Activated naive CD4-positive, alpha-beta T cell (primary cell): ENCODE measurements around the gene ACTN1.
A peak's percentile ranks its signal among the peaks of the same experiment; 100 is the strongest.

ENCODE experiments used
- DNase-seq, 4 experiments: peaks; one replicate each; lab custom pipeline; 2025; lab: John Stamatoyannopoulos, UW

Gene ACTN1

GRCh38 chr14:68916358-68916941, 62.7 kb downstream of the ACTN1 start:
- DNase-seq = no peak

DNA sequence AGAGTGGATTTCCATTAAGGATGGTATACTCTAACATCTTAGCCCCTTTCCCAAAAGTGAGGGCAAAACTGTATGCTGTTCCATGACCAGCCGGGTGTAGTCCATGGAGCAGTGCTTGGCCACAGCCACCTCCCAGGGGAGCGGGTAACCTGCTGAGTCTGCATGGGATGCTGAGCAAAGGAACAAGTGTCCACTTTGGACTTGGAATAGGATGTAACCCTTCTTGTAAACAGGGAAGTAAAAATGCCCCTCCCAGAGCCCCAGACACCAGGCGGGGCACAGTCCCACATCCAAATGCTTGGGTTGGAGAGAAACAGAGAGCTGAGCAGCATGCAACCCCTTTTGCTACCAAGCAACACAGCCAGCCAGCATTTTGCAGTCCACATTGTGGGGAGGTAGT, 65.6 kb downstream of the ACTN1 start:
- no peak for DNase-seq

DNA sequence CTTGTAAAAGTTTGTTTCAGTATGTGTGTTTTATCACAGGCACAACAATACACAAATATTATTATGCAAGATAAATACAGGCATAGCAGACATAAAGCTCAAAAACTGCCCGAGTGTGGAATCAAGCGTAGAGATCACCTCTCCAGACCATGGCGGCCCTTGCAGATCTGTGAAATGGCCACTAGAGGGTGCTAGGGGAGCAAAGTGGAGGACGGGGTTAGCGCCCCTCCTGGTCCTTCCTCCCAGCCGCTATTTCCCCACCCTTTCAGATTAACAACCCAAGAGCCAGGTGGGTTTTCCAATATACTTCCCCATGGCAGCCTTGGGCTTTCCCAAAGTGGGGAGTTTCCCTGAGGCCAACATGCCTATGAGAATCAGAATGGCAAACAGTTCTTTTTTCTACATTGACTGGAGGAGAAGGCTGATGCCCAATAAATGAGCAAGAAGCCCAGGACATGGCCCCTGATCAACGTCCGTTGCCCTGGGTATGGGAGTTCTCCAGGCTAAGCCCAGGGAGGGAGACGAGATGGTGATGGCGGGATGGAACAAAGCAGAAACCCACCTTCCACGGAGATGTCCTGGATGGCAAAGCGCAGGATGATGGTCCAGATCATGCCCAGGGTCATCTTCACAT, 67.4 kb downstream of the ACTN1 start:
- peak; percentile 46 to 75 (median 61) for DNase-seq

GRCh38 chr14:68910540-68910939, 68.6 kb downstream of the ACTN1 start:
- DNase-seq = no peak

GRCh38 chr14:68908803-68909202, 70.3 kb downstream of the ACTN1 start:
- DNase-seq = no peak

GRCh38 chr14:68908201-68908600, 70.9 kb downstream of the ACTN1 start:
- DNase-seq = no peak

GRCh38 chr14:68906439-68906838, 72.7 kb downstream of the ACTN1 start:
- no peak for DNase-seq

GRCh38 chr14:68905107-68905895, 73.8 kb downstream of the ACTN1 start:
- no peak for DNase-seq

- DNase-seq = no peak
Measured at GRCh38 chr14:68902357-68902756, 76.7 kb downstream of the ACTN1 start.

DNA sequence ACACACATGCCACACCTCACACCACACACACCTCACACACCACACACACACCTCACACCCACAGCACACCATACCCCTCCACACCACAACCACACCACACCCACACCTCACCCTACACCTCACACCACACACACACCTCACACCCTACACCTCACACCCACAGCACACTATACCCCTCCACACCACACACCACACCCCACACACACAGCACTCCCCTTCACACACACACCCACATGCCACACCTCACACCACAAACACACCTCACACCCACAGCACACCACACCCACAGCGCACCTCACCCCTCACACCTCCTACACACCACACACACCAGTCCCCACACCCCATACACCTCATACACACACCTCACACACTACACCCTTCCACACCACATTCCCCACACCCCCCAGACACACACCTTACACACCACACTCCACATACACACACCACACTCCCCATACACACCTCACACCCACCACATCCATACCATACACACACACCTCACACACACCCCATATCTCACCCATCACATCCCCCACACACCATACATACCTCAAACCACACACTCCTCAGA, 80.0 kb downstream of the ACTN1 start:
- DNase-seq = no peak

- no peak for DNase-seq
Measured at GRCh38 chr14:68898248-68899032, 80.7 kb downstream of the ACTN1 start.

DNA sequence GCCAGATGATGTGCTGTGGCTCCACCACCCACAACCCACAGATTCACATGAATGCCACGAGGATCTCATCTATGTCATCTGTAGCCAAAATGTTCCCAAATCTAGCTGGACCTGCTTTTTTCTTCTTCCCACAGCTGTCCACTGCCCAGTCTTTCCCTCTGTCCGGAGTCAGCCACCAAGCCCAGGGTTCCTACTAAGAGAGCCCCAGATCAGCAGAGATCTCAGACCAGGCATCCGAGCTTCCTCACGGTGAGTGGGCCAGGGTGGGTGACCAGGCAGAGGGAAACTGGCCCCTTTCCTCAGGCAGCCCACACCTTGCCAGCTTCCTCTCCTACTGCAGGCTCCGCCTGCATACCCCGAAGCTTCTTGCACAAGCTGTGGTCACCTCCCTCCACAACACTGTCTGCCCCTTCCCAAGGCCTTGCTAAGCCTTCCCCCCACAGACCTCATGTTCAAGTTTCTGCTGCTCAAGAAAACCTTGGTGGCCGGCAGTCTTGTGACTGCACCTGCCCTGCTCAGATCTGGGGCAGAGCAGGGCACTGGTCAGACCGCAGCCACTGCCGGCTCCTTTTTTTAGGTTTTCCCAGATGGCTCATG, 81.4 kb downstream of the ACTN1 start:
- DNase-seq = no peak

- DNase-seq = no peak
Measured at GRCh38 chr14:68896132-68896531, 83.0 kb downstream of the ACTN1 start.

DNA sequence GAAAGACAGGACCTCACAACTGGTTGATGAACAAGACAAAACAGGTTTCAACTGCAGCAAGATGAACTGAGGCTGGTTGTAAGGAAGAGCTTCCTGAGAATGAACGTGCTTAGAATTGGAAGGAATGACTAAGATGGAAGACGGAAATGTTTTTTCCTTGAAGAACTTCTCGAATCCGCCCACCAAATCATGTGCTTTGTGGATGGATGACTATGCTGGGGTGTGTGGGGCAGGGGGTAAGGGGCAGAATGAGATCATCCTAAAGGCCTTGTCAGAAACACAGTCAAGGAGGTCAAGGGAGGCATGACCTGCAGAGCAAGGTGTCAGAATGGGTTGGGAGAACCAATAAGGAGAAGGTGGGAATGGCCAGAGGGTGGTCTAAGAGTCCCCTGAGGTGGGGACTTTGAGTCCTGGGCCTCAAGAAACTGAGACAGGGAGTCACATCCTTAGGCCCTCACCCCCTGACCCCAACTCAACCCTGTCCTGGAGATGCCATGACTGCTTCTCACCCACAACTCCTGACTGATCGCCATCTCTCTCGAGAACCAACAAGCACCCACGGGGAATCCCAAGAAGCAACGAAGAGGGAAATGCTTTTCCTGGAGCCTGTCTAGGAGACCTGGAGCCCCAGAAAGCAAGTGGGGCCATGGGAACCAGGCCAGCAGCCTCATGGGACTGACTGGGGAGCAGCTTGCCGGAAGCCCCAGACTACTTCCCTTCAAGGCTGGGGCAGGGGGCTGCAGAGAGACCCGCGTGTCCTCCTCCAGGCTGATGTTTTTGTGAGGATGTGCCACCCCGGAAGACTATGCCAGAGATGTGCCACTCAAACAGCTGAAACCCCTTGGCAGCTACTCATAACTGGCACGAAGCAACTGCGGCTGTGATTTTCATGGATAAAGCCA, 84.0 kb downstream of the ACTN1 start:
- DNase-seq = no peak

DNA sequence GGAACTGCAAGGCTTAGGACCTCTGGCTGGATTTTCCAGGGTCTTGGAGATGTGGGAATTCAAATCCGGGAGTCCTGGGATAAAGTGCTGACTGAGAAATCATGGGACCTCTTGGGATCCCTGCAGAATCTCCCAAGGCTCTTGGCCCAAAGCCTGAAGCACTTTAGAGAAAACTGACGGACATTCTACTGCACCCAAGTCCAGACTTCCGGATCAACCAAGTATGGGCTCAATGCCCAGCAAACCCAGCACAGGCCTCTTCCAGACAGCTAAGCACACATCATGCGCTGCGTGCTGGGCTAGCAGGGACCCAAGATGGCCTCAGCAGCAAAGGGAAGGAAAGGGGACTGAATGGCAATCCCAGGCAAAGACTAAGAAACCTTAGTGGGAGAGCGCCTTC, 85.0 kb downstream of the ACTN1 start:
- no peak for DNase-seq

- DNase-seq = no peak
Measured at GRCh38 chr14:68893566-68893965, 85.5 kb downstream of the ACTN1 start.

- no peak for DNase-seq
Measured at GRCh38 chr14:68892961-68893360, 86.1 kb downstream of the ACTN1 start.

- DNase-seq = no peak
Measured at GRCh38 chr14:68891851-68892660, 87.0 kb downstream of the ACTN1 start.

DNA sequence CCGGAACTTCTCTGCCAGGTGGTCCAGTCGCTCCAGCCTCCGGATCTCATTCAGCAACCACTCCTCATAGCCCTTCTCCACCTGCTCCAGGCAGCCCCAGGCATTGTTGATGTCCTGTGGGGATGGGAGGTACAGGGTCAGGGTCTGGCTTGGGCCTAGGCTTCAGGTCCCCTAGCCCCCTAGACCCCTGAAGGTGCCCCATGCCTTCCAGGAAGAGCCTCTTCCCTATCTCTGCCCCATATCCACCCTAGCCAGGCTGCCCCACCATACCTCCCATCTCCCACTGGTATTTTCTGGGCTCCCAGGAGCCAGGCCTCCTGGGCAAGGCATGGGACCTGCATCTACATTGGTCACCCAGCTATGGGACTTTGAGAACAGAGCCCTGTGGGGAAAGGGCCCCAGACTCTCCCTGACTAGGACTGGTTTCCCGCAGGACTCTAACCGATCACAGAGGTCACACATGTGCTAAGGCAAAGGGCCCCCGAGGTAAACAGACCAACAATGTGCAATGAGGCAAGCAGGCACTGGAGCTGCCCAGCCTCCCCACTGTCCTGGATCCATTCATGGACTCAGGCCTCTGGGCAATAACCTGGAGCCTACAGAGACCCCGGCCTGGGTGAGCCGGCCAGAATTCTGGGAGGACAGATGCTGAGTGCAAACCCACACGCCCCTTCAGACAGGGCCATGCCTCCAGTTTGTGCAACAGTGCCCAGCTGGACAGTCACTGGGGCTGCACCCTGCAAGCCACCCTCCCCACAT, 88.8 kb downstream of the ACTN1 start:
- DNase-seq = no peak
